Liver (tissue), 9 donors: ENCODE measurements around the gene SUGT1. TPM values are rescaled to one million over a fixed set of nuclear protein-coding genes. Genes with fewer than 3 reads are reported as not detected.

Experiments used
- DNase-seq: peaks from one replicate; pipeline ENCODE4 v3.0.0-alpha.2; 2017; ENCODE audit warnings: low spot score
- H3K27ac ChIP-seq, 2 donors: one replicate each; pipeline ENCODE4 v1.7.0; 2013; ENCODE audit warnings: inconsistent platforms in 2 of 2, low read length in 2 of 2, control low read depth in 1 of 2, low read depth in 1 of 2, mild to moderate bottlenecking in 1 of 2
- H3K27me3 ChIP-seq, 4 donors: one replicate each; pipeline versions ENCODE4 v1.6.1 to v1.7.0; 2013; ENCODE audit warnings: low read length in 3 of 4, inconsistent platforms in 1 of 4, mild to moderate bottlenecking in 1 of 4, moderate library complexity in 1 of 4; ENCODE audit not compliant: control insufficient read depth in 4 of 4, insufficient read depth in 4 of 4
- H3K36me3 ChIP-seq, 4 donors: one replicate each; pipeline versions ENCODE4 v1.6.1 to v1.7.0; 2013; ENCODE audit warnings: low read length in 3 of 4, mild to moderate bottlenecking in 3 of 4, low read depth in 1 of 4, moderate library complexity in 1 of 4; ENCODE audit not compliant: control insufficient read depth in 4 of 4, insufficient read depth in 3 of 4
- H3K4me1 ChIP-seq, 4 donors: one replicate each; pipeline versions ENCODE4 v1.6.1 to v1.7.0; 2013; ENCODE audit warnings: low read length in 3 of 4, mild to moderate bottlenecking in 3 of 4, moderate library complexity in 1 of 4; ENCODE audit not compliant: control insufficient read depth in 4 of 4, insufficient read depth in 4 of 4
- H3K4me3 ChIP-seq, 3 donors: one replicate each; pipeline versions ENCODE4 v1.6.1 to v1.7.0; 2013; ENCODE audit warnings: low read length in 3 of 3, control low read depth in 1 of 3, low read depth in 1 of 3, mild to moderate bottlenecking in 1 of 3
- H3K9ac ChIP-seq, 2 donors: one replicate each; pipeline ENCODE4 v1.7.0; 2013; ENCODE audit warnings: low read length in 2 of 2, mild to moderate bottlenecking in 2 of 2, moderate library complexity in 2 of 2, control low read depth in 1 of 2, low read depth in 1 of 2
- H3K9me3 ChIP-seq, 4 donors: one replicate each; pipeline versions ENCODE4 v1.6.1 to v1.7.0; 2013; ENCODE audit warnings: low read length in 3 of 4; ENCODE audit not compliant: control insufficient read depth in 4 of 4
- EGR1 ChIP-seq, 2 donors: IDR thresholded peaks; 2 replicates each; pipeline ENCODE4 v1.6.1; 2016 to 2018; ENCODE audit warnings: antibody characterized with exemption in 2 of 2, low read depth in 2 of 2
- FOXA2 ChIP-seq: IDR thresholded peaks from 2 replicates; pipeline ENCODE4 v1.6.1; 2016; ENCODE audit warnings: antibody characterized with exemption
- GABPA ChIP-seq, 2 donors: IDR thresholded peaks in 1 of 2; conservative IDR thresholded peaks in 1 of 2; 2 replicates each; pipeline ENCODE4 v1.6.1; 2016; ENCODE audit warnings: antibody characterized with exemption in 2 of 2, mild to moderate bottlenecking in 1 of 2, moderate library complexity in 1 of 2
- HNF4A ChIP-seq, 2 donors: conservative IDR thresholded peaks; 2 replicates each; pipeline ENCODE4 v1.6.1; 2016; ENCODE audit warnings: antibody characterized with exemption in 2 of 2, mild to moderate bottlenecking in 2 of 2
- HNF4G ChIP-seq: IDR thresholded peaks from 2 replicates; pipeline ENCODE4 v1.6.1; 2016; ENCODE audit warnings: antibody characterized with exemption
- JUND ChIP-seq, 2 donors: IDR thresholded peaks; 2 replicates each; pipeline ENCODE4 v1.6.1; 2016; ENCODE audit warnings: antibody characterized with exemption in 2 of 2
- NR2F2 ChIP-seq: IDR thresholded peaks from 2 replicates; pipeline ENCODE4 v1.6.1; 2016; ENCODE audit warnings: antibody characterized with exemption
- REST ChIP-seq: IDR thresholded peaks from 2 replicates; pipeline ENCODE4 v1.6.1; 2016; ENCODE audit warnings: antibody characterized with exemption, mild to moderate bottlenecking
- RXRA ChIP-seq, 2 donors: IDR thresholded peaks; 2 replicates each; pipeline ENCODE4 v1.6.1; 2017 to 2018; ENCODE audit warnings: antibody characterized with exemption in 2 of 2, mild to moderate bottlenecking in 1 of 2
- SP1 ChIP-seq: IDR thresholded peaks from 2 replicates; pipeline ENCODE4 v1.6.1; 2018; ENCODE audit warnings: antibody characterized with exemption, mild to moderate bottlenecking
- TAF1 ChIP-seq: conservative IDR thresholded peaks from 2 replicates; pipeline ENCODE4 v1.6.1; 2016; ENCODE audit warnings: antibody characterized with exemption, mild to moderate bottlenecking
- YY1 ChIP-seq: IDR thresholded peaks from 2 replicates; pipeline ENCODE4 v1.6.1; 2016; ENCODE audit warnings: antibody characterized with exemption, mild to moderate bottlenecking
- ZBTB33 ChIP-seq: IDR thresholded peaks from 2 replicates; pipeline ENCODE4 v1.6.1; 2016; ENCODE audit warnings: antibody characterized with exemption
- WGBS: extraction: QIAGEN DNeasy Blood & Tissue Kit; methylation state at CpG from one replicate; pipeline ENCODE4 v1.1.7; 2013; 5-methylcytosine and 5-hydroxymethylcytosine counted together
- polyA plus RNA-seq, 2 donors: library from polyadenylated mRNA; stranded (reverse) in 1 of 2; unstranded in 1 of 2; fragments of 200-250 nt in 1 of 2; fragments of >200 nt in 1 of 2; fragmentation: Nextera tagmentation in 1 of 2; extraction: Ambion mirVana in 1 of 2; gene quantifications; one replicate each; pipeline versions ENCODE4 v1.2.1 to v1.2.3, GENCODE V29; 2013 to 2015
- total RNA-seq, 2 donors: library from RNA; depleted of rRNA; stranded (reverse); fragments of >200 nt; gene quantifications; one replicate each; pipeline ENCODE4 v1.2.3, GENCODE V29; 2014
- TF ChIP-seq, protein P1 (sequence below): IDR thresholded peaks from 2 replicates; pipeline ENCODE4 v1.6.1; 2016; ENCODE audit warnings: antibody characterized with exemption
- TF ChIP-seq, protein P2 (sequence below): IDR thresholded peaks from 2 replicates; pipeline ENCODE4 v1.6.1; 2016; ENCODE audit warnings: antibody characterized with exemption
- TF ChIP-seq, protein P3 (sequence below): fragments of 150-350 bp; IDR thresholded peaks from 2 replicates; pipeline ENCODE4 v1.5.1; 2017; ENCODE audit warnings: improper control_type of control experiment, low read depth, low read length; ENCODE audit not compliant: missing input control
- donor health status: healthy.
- donor health status: healthy.
- donor health status: healthy.
- donor health status: healthy.
- donor health status: healthy.

SUGT1 gene
- total and polyA plus RNA-seq, 4 donors: 15.5 to 24.9 (median 20.8) TPM

- Histone ChIP-seq H3K4me3 (peak overlapping the region in 1 of 3 donors; percentile 39), H3K4me1 (peaks cover 3 to 9% (median 8%) of the 10 kb centered on the region in 4 donors), H3K9ac (no peak overlapping the region), H3K27me3 (peaks cover 2 to 7% (median 6%) of the 10 kb centered on the region in 4 donors), H3K9me3 (peaks cover 0 to 6% (median 1%) of the 10 kb centered on the region in 4 donors), H3K27ac (no peak overlapping the region), H3K36me3 (no peaks in the 10 kb centered on the region)
- TF ChIP-seq EGR1 (IDR thresholded peaks at IDR 0.05; ENCODE audit: low read depth in 2 of 2) (no peak), HNF4A (conservative IDR thresholded peaks at IDR 0.05) (no peak), FOXA2 (no peak), SP1 (no peak), HNF4G (no peak), REST (no peak), YY1 (no peak), GABPA (IDR thresholded peaks at IDR 0.05 in 1 of 2, conservative IDR thresholded peaks at IDR 0.05 in 1 of 2) (no peak), TAF1 (no peak), RXRA (IDR thresholded peaks at IDR 0.05) (no peak), NR2F2 (no peak), JUND (IDR thresholded peaks at IDR 0.05) (no peak), ZBTB33 (no peak)
- TF ChIP-seq, protein P1, sequence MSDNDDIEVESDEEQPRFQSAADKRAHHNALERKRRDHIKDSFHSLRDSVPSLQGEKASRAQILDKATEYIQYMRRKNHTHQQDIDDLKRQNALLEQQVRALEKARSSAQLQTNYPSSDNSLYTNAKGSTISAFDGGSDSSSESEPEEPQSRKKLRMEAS: no peak
- TF ChIP-seq, protein P2, sequence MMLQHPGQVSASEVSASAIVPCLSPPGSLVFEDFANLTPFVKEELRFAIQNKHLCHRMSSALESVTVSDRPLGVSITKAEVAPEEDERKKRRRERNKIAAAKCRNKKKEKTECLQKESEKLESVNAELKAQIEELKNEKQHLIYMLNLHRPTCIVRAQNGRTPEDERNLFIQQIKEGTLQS: no peak
- TF ChIP-seq, protein P3, sequence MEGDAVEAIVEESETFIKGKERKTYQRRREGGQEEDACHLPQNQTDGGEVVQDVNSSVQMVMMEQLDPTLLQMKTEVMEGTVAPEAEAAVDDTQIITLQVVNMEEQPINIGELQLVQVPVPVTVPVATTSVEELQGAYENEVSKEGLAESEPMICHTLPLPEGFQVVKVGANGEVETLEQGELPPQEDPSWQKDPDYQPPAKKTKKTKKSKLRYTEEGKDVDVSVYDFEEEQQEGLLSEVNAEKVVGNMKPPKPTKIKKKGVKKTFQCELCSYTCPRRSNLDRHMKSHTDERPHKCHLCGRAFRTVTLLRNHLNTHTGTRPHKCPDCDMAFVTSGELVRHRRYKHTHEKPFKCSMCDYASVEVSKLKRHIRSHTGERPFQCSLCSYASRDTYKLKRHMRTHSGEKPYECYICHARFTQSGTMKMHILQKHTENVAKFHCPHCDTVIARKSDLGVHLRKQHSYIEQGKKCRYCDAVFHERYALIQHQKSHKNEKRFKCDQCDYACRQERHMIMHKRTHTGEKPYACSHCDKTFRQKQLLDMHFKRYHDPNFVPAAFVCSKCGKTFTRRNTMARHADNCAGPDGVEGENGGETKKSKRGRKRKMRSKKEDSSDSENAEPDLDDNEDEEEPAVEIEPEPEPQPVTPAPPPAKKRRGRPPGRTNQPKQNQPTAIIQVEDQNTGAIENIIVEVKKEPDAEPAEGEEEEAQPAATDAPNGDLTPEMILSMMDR: no peak
- DNase-seq: no peak
- WGBS: 7% methylated on average over 75 of the region's 75 CpGs
These were observed 86.3 kb downstream of the SUGT1 start for GRCh38 chr13:52738719-52739467.
